Endodermal cell (in vitro differentiated cells): ENCODE data around the gene RNF114. TPM values are rescaled to one million over a fixed set of nuclear protein-coding genes. Genes with fewer than 3 reads are reported as not detected.

Experiments
- DNase-seq: peaks from one replicate; pipeline ENCODE4 v3.0.0-alpha.2; 2017
- H3K27ac ChIP-seq: 2 replicates; pipeline ENCODE4 v1.5.1; 2013; ENCODE audit warnings: mild to moderate bottlenecking, low read depth, low read length, moderate library complexity
- H3K27me3 ChIP-seq: 2 replicates; pipeline ENCODE4 v1.6.1; 2013; ENCODE audit warnings: mild to moderate bottlenecking, low read length, moderate library complexity; ENCODE audit not compliant: insufficient read depth, control insufficient read depth, poor library complexity, severe bottlenecking
- H3K36me3 ChIP-seq: 2 replicates; pipeline ENCODE4 v1.7.0; 2013; ENCODE audit warnings: mild to moderate bottlenecking, low read length, moderate library complexity; ENCODE audit not compliant: control insufficient read depth, insufficient read depth
- H3K4me1 ChIP-seq: one replicate; pipeline ENCODE4 v1.7.0; 2013; ENCODE audit warnings: low read length; ENCODE audit not compliant: control insufficient read depth, insufficient read depth
- H3K4me3 ChIP-seq: 2 replicates; pipeline ENCODE4 v1.5.1; 2013; ENCODE audit warnings: mild to moderate bottlenecking, low read length, moderate library complexity
- H3K9ac ChIP-seq: 2 replicates; pipeline ENCODE4 v1.6.1; 2013; ENCODE audit warnings: mild to moderate bottlenecking, low read length, moderate library complexity; ENCODE audit not compliant: poor library complexity, severe bottlenecking; ENCODE audit errors: extremely low read depth
- H3K9me3 ChIP-seq: 2 replicates; pipeline ENCODE4 v1.6.1; 2013; ENCODE audit warnings: mild to moderate bottlenecking, low read length, moderate library complexity; ENCODE audit not compliant: control insufficient read depth
- H3K27ac Mint-ChIP-seq: 2 replicates; pipeline ENCODE4 v1.8.0; 2020; ENCODE audit warnings: mixed read lengths
- H3K27me3 Mint-ChIP-seq: 2 replicates; pipeline ENCODE4 v1.8.0; 2021; ENCODE audit warnings: mild to moderate bottlenecking, mixed read lengths; ENCODE audit not compliant: insufficient read depth
- H3K36me3 Mint-ChIP-seq: 2 replicates; pipeline ENCODE4 v1.8.0; 2020; ENCODE audit warnings: low read depth, mixed read lengths
- H3K4me1 Mint-ChIP-seq: 2 replicates; pipeline ENCODE4 v1.8.0; 2020; ENCODE audit warnings: mixed read lengths
- H3K4me3 Mint-ChIP-seq: 2 replicates; pipeline ENCODE4 v1.8.0; 2020; ENCODE audit warnings: mild to moderate bottlenecking, moderate library complexity, mixed read lengths
- H3K9me3 Mint-ChIP-seq: 2 replicates; pipeline ENCODE4 v1.8.0; 2020; ENCODE audit warnings: mild to moderate bottlenecking, mixed read lengths
- WGBS, 2 experiments: methylation state at CpG; one replicate each; pipeline versions ENCODE4 v1.1.5 to v1.1.7; 2013; ENCODE audit warnings: missing lambda C conversion rate in 2 of 2, mixed read lengths in 1 of 2; ENCODE audit not compliant: insufficient coverage in 1 of 2, insufficient read length in 1 of 2; 5-methylcytosine and 5-hydroxymethylcytosine counted together
- total RNA-seq, 2 donors: library from RNA; stranded (reverse); fragmentation: NEBNext Ultra II Directional in 1 of 2; extraction: Animal tissue kit (Norgen Biotek cat#: 25700) in 1 of 2; gene quantifications; 2 replicates in 1 of 2; 3 replicates in 1 of 2; pipeline ENCODE4 v1.2.1, GENCODE V29; 2021
- TF ChIP-seq, protein P1 (sequence below): fragments of 200-600 bp; sonication (generic); conservative IDR thresholded peaks from 2 replicates; pipeline ENCODE4 v1.5.0; 2021; ENCODE audit warnings: antibody characterized with exemption, mild to moderate bottlenecking

RNF114 gene
- total RNA-seq, 2 donors from 2014 or later = 48.8 to 52.5 TPM

DNA sequence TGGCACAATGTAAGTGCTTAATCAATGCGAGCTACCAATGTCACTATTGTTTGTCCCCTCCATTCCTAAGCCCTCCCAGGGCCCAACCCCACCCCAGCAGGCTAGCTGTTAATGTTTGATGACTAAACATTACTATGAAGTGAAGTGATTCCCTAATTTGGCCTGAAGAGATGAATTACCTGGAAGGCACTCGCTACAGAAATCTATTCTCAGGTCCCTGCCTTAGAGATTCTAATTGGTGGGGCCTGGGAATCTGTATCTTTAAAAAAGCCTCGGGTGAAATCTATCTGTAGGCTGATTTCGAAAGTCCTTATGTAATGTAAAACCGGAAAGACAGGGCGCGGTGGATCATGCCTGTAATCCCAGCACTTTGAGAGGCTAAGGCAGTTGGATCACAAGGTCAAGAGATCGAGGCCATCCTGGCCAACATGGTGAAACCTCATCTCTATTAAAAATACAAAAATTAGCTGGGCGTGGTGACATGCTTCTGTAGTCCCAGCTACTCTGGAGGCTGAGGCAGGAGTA, 29.6 kb downstream of the RNF114 start:
- no peaks in the 10 kb centered on the region for H3K36me3 ChIP-seq
- H3K9me3 ChIP-seq = peaks cover 5% of the 10 kb centered on the region
- Mint-ChIP-seq H3K9me3 (peaks cover 1% of the 10 kb centered on the region), H3K36me3 (peaks cover 4% of the 10 kb centered on the region), H3K4me3 (no peak overlapping the region), H3K27me3 (no peaks in the 10 kb centered on the region), H3K27ac (no peak overlapping the region), H3K4me1 (peaks cover 19% of the 10 kb centered on the region)
- no peaks in the 10 kb centered on the region for H3K27me3 ChIP-seq
- DNase-seq = no peak
- no peak overlapping the region for H3K9ac ChIP-seq
- WGBS, 2 experiments = 92 to 97% methylated on average over 8 of the region's 9 CpGs
- no peaks in the 10 kb centered on the region for H3K4me1 ChIP-seq
- TF ChIP-seq, protein P1, sequence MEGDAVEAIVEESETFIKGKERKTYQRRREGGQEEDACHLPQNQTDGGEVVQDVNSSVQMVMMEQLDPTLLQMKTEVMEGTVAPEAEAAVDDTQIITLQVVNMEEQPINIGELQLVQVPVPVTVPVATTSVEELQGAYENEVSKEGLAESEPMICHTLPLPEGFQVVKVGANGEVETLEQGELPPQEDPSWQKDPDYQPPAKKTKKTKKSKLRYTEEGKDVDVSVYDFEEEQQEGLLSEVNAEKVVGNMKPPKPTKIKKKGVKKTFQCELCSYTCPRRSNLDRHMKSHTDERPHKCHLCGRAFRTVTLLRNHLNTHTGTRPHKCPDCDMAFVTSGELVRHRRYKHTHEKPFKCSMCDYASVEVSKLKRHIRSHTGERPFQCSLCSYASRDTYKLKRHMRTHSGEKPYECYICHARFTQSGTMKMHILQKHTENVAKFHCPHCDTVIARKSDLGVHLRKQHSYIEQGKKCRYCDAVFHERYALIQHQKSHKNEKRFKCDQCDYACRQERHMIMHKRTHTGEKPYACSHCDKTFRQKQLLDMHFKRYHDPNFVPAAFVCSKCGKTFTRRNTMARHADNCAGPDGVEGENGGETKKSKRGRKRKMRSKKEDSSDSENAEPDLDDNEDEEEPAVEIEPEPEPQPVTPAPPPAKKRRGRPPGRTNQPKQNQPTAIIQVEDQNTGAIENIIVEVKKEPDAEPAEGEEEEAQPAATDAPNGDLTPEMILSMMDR = no peak
- no peak overlapping the region for H3K27ac ChIP-seq
- no peak overlapping the region for H3K4me3 ChIP-seq

DNA sequence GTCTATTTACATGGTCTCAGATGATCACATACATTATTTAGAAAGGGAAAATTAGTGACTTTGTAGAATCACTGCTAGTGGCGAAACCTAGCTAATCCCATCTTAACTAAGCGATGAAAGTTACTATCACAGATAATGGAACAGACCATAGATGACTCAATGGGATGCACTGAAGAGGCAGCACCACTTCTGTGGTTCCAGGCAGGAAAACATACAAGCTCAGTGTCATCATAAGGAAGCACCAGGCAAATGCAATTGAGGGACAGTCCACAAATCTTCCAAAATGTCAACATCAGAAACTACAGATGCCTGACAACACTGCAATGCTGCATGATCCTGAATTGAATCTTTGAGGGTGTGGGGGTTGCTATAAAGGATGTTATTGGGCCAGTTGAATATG, 30.7 kb downstream of the RNF114 start:
- Histone ChIP-seq H3K27me3 (no peaks in the 10 kb centered on the region), H3K4me1 (no peaks in the 10 kb centered on the region), H3K36me3 (no peaks in the 10 kb centered on the region), H3K9me3 (no peaks in the 10 kb centered on the region), H3K4me3 (no peak overlapping the region), H3K27ac (no peak overlapping the region), H3K9ac (no peak overlapping the region)
- TF ChIP-seq, protein P1 = no peak
- WGBS, 2 experiments = 97 to 100% methylated on average over 2 of the region's 2 CpGs
- no peaks in the 10 kb centered on the region for H3K9me3 Mint-ChIP-seq
- H3K36me3 Mint-ChIP-seq = no peaks in the 10 kb centered on the region
- H3K4me1 Mint-ChIP-seq = peaks cover 19% of the 10 kb centered on the region
- H3K27ac Mint-ChIP-seq = no peak overlapping the region
- DNase-seq = no peak
- no peak overlapping the region for H3K4me3 Mint-ChIP-seq
- no peaks in the 10 kb centered on the region for H3K27me3 Mint-ChIP-seq

DNA sequence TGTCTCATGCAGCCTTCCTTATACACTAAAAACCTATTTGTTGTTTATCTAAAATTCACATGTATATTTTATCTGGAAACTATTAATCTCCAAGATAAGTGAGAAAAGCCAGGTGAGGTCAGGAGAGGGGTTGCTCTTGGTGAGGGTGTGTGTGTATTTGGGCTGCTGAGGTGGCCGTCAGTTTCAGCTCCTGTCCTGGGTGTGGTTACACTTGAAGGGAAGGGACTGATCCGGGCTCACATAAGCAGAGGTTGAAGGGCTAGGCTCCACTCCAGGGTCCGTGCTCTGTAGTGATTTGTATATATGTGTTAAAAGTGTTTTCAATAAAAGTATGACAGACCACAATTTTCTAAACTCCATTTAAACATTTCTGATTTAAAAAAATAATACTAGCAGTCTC, 33.0 kb downstream of the RNF114 start:
- H3K4me1 Mint-ChIP-seq = peaks cover 19% of the 10 kb centered on the region
- H3K27me3 ChIP-seq = no peaks in the 10 kb centered on the region
- H3K9me3 ChIP-seq = no peaks in the 10 kb centered on the region
- DNase-seq = no peak
- H3K27me3 Mint-ChIP-seq = no peaks in the 10 kb centered on the region
- H3K27ac ChIP-seq = no peak overlapping the region
- no peaks in the 10 kb centered on the region for H3K36me3 ChIP-seq
- H3K27ac Mint-ChIP-seq = peak overlapping the region; percentile 59
- no peaks in the 10 kb centered on the region for H3K9me3 Mint-ChIP-seq
- H3K4me1 ChIP-seq = no peaks in the 10 kb centered on the region
- H3K4me3 Mint-ChIP-seq = no peak overlapping the region
- TF ChIP-seq, protein P1 = no peak
- no peak overlapping the region for H3K9ac ChIP-seq
- no peaks in the 10 kb centered on the region for H3K36me3 Mint-ChIP-seq
- H3K4me3 ChIP-seq = no peak overlapping the region
- 88% methylated on average over 2 of the region's 3 CpGs; no CpG with 5 or more reads in 1 of the 2 experiments for WGBS, 2 experiments
